ENCODE data around the gene SLC35F3.

Gene SLC35F3

GRCh38 chr1:234186037-234186688 lies 281.7 kb downstream of the SLC35F3 start:
- intact Hi-C loops (cut with DNase I; ENCODE audit: low total_unique reads), result no loop called here
- no peak for TF ChIP-seq CTCF (IDR thresholded peaks at IDR 0.05)

GRCh38 chr1:234188454-234188792 lies 283.9 kb downstream of the SLC35F3 start:
- no peaks in the 10 kb centered on the region for H3K36me3 ChIP-seq
- no peaks in the 10 kb centered on the region for H3K4me1 ChIP-seq
- no peak overlapping the region for H3K4me3 ChIP-seq
- intact Hi-C loops (cut with DNase I; ENCODE audit: low total_unique reads), result no loop called here
- peaks cover 0 to 4% of the 10 kb centered on the region in 2 donors for H3K27me3 ChIP-seq
- no peak overlapping the region for H3K27ac ChIP-seq
- no peak for DNase-seq
- H3K9me3 ChIP-seq, result peaks cover 0 to 15% (median 0%) of the 10 kb centered on the region in 3 donors
- TF ChIP-seq CTCF (IDR thresholded peaks at IDR 0.05), result no peak

More at GRCh38 chr1:234186037-234186688, 281.7 kb downstream of the SLC35F3 start:
- H3K9me3 ChIP-seq, result peaks cover 0 to 11% (median 0%) of the 10 kb centered on the region in 3 donors
- H3K36me3 ChIP-seq, result no peaks in the 10 kb centered on the region
- H3K27ac ChIP-seq, result no peak overlapping the region
- peaks cover 0 to 4% of the 10 kb centered on the region in 2 donors for H3K27me3 ChIP-seq
- H3K4me3 ChIP-seq, result no peak overlapping the region
- no peak for DNase-seq
- H3K4me1 ChIP-seq, result no peaks in the 10 kb centered on the region

- intact Hi-C loops (cut with DNase I; ENCODE audit: low total_unique reads), result no loop called here
- Histone ChIP-seq H3K36me3 (no peaks in the 10 kb centered on the region), H3K27me3 (peaks cover 0 to 3% of the 10 kb centered on the region in 2 donors), H3K27ac (no peak overlapping the region), H3K9me3 (peaks cover 0 to 12% (median under 1%) of the 10 kb centered on the region in 3 donors), H3K4me1 (no peaks in the 10 kb centered on the region), H3K4me3 (no peak overlapping the region)
- DNase-seq, result no peak
- no peak for TF ChIP-seq CTCF (IDR thresholded peaks at IDR 0.05)
Measured at GRCh38 chr1:234197839-234198238, 293.4 kb downstream of the SLC35F3 start.

GRCh38 chr1:234199476-234200127 lies 295.1 kb downstream of the SLC35F3 start:
- intact Hi-C loops (cut with DNase I; ENCODE audit: low total_unique reads), result no loop called here
- no peak overlapping the region for H3K4me3 ChIP-seq
- peaks cover 0 to 3% of the 10 kb centered on the region in 2 donors for H3K27me3 ChIP-seq
- H3K36me3 ChIP-seq, result no peaks in the 10 kb centered on the region
- no peak overlapping the region for H3K27ac ChIP-seq
- no peak for DNase-seq
- peaks cover 0 to 12% (median 0%) of the 10 kb centered on the region in 3 donors for H3K9me3 ChIP-seq
- TF ChIP-seq CTCF (IDR thresholded peaks at IDR 0.05), result no peak
- H3K4me1 ChIP-seq, result no peaks in the 10 kb centered on the region

GRCh38 chr1:234200566-234200965 lies 296.1 kb downstream of the SLC35F3 start:
- Histone ChIP-seq H3K27me3 (peaks cover 0 to 8% of the 10 kb centered on the region in 2 donors), H3K27ac (no peak overlapping the region), H3K4me3 (no peak overlapping the region), H3K4me1 (no peaks in the 10 kb centered on the region), H3K9me3 (peaks cover 0 to 12% (median 0%) of the 10 kb centered on the region in 3 donors), H3K36me3 (no peaks in the 10 kb centered on the region)
- intact Hi-C loops (cut with DNase I; ENCODE audit: low total_unique reads), result no loop called here
- no peak for TF ChIP-seq CTCF (IDR thresholded peaks at IDR 0.05)
- DNase-seq, result no peak
